Activated CD4-positive, alpha-beta T cell treated with anti-CD3 and anti-CD28 coated beads for 4 hours (primary cell): ENCODE results near the gene LRRC39.
"Not testable (repeated sequence)": the region's sequence is repeated elsewhere in the genome, so short reads cannot be mapped to it uniquely, and the experiment has no call there.

Experiments used
- DNase-seq, 2 donors: peaks; one replicate each; pipeline ENCODE4 v3.0.0-alpha.2; 2020

The LRRC39 gene

DNA sequence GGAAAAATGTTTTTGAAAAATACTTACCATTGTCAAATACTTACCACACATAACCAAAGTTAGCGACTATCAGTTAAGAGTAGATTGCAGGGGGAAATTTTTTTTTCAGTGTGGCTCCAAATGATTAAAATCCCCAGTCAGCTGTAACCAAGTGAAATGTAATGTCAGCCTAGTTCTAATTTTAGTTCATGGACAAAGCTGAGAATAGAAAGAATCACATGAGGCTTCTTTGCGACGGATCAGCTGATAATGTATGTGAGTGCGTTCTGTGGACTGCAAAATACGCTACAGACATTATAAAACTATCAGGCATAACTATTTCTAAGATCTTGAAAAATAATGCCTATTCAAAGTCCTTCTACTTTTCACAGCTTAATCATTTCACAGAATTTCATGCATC is at the start of gene LRRC39:
LRRC39 (minus strand) TSS at position 166 of the 400 bp plus-strand sequence. CDS start 9,740 bp downstream, outside the sequence.
- DNase-seq, result no peak

DNA sequence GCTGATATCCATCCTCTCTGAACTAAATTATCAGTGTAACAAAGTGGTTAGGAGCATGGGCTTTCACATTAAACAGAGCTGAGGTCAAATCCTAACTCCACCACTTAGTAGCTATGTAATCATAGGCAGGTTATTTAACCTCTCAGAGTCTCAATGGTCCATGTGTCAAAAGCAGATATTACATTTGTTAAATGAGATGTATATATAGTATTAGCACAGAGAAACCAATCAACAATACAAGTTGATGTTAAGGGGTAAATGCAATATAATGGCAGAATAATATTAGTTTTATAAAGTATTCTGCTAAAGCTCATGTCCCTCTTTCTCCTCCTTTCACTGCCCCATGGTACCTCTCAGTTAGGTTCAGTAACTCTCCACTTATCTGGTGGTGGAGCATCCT is 44.4 kb upstream of the LRRC39 start:
- no peak for DNase-seq

DNA sequence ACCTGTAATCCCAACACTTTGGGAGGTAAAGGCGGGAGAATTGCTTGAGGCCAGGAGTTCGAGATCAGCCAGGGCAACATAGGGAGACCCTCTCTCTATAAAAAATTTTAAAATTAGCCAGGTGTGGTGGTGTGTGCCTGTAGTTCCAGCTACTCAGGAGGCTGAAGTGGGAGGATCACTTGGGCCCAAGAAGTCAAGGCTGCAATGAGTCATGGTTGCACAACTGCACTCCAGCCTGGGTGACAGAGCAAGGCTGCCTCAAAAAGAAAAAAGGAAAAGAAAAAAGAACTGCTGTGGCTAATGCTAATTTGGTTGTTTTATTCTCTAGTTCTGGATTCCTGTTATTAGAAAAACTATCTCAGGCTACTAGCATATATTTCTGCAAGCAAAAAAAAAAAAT is 41.8 kb upstream of the LRRC39 start:
- no peak for DNase-seq

DNA sequence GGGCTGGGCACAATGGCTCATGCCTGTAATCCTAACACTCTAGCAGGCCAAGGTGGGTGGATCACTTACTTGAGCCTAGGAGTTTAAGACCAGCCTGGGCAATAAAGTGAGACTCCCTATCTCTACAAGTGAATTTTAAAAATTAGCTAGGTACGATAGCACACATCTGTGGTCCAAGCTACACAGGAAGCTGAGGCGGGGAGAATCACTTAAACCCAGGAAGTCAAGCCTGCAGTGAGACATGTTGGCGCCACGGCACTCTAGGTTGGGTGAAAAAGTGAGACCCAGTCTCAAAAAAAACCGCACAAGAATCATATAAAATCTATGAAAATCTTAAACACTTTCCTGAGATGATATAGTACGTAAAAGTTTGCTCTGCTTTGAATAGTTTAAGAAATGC is 41.4 kb upstream of the LRRC39 start:
- no peak for DNase-seq

DNA sequence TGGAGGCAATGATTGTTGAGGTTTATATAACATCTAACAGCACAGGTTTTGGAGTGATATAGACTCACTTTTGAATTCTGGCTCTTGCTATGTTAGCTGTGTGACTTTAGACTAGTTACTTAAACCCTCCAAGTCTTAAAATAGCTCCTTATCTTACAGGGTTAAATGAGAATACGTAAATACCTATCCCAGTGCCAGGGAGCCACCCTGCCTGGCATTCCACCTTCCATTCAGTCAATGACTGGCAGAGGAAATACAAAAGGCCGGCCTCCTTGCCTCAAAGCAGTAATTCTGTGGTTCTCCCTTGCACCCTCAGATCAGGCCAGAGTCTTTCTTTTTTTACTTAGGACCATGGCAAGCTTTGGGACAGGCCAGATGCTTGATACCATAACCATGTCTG is 39.8 kb upstream of the LRRC39 start:
- DNase-seq, result no peak

DNA sequence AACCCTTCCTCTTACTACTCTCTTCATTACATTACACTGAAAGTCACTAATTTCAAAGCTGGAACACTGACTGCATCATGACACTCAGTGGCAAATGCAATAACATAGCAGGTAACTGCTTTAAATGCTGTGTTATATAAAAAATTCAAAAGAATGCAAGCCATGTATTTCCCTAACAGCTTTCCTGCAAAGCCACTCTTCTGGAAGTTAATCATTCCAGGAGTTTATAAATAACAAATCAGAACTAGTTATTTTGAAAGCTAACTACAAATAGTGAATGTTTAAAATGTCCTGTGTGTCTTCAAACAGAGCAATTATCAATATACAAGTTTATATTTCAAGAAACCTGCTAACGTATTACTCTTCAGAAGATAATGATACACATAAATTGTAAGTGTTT is 37.0 kb upstream of the LRRC39 start:
- DNase-seq, result no peak

DNA sequence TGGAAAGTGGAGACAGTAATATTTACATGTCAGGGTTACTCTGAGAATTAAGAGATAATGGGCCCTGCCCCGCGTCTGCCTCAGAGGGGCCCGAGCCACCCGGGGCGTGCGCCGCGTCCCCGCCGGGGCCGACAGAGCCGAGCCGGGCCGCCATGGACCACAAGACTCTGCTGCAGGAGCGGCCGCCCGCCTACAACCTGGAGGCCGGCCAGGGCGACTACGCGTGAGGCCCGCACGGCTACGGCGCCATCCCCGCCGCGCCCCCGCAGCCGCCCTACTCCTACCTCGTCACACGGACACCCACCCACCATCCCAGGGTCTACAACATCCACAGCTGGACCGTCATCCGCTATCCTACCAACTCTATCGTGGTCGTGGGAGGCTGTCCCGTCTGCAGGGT is 35.1 kb upstream of the LRRC39 start:
- DNase-seq, result no peak

DNA sequence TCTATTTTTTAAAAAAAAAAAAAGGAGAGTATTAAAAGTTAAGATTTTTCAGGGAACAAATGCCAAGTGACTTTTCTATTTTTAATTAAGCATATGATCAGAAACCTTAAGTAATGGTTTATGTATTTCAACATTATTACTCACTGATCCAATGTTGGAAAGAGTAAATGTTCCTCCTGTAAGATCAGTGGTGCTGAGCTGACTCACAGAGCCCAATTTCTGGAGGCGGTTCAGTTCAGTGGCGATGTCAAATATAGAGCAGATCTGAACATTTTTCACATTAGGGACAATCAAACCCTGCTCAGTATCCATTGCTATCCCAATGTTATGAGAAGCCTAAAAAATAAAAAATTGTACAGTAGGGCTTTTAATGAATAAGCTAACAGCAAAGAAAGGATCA is 28.2 kb upstream of the LRRC39 start:
- DNase-seq, result no peak

DNA sequence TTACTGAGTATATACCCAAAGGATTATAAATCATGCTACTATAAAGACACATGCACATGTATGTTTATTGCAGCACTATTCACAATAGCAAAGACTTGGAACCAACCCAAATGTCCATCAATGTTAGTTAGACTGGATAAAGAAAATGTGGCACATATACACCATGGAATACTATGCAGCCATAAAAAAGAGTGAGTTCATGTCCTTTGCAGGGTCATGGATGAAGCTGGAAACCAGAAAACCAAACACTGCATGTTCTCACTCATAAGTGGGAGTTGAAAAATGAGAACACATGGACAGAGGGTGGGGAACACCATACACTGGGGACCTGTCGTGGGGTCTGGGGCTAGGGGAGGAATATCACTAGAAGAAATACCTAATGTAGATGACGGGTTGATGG is 27.5 kb upstream of the LRRC39 start:
- DNase-seq, result not testable (repeated sequence)

DNA sequence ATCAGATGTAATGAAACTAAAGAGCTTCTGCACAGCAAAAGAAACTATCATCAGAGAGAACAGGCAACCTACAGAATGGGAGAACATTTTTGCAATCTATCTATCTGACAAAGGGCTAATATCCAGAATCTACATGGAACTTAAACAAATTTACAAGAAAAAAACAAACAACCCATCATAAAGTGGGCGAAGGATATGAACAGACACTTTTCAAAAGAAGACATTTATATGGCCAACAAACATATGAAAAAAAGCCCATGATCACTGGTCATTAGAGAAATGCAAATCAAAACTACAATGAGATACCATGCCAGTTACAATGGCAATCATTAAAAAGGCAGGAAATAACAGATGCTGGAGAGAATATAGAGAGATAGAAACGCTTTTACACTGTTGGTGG is 27.0 kb upstream of the LRRC39 start:
- DNase-seq, result not testable (repeated sequence)

DNA sequence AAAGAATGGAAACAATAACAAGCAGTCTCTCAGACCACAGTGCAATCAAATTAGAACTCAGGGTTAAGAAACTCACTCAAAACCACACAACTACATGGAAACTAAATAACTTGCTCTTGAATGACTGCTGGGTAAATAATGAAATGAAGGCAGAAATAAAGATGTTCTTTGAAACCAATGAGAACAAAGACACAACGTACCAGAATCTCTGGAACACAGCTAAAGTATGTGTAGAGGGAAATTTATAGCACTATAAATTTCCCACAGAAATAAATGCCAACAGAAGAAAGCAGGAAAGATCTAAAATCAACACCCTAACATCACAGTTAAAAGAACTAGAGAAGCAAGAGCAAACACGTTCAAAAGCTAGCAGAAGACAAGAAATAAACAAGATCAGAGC is 24.6 kb upstream of the LRRC39 start:
- not testable (repeated sequence) for DNase-seq

DNA sequence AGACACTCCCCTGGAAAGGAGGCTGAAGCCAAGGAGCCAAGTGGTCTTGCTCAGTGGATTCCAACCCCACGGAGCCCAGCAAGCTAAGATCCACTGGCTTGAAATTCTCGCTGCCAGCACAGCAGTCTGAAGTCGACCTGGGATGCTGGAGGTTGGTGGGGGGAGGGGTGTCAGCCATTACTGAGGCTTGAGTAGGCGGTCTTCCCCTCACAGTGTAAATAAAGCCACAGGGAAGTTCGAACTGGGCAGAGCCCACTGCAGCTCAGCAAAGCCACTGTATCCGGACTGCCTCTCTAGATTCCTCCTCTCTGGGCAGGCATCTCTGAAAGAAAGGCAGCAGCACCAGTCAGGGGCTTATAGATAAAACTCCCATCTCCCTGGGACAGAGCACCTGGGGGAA is 22.0 kb upstream of the LRRC39 start:
- DNase-seq, result not testable (repeated sequence)

DNA sequence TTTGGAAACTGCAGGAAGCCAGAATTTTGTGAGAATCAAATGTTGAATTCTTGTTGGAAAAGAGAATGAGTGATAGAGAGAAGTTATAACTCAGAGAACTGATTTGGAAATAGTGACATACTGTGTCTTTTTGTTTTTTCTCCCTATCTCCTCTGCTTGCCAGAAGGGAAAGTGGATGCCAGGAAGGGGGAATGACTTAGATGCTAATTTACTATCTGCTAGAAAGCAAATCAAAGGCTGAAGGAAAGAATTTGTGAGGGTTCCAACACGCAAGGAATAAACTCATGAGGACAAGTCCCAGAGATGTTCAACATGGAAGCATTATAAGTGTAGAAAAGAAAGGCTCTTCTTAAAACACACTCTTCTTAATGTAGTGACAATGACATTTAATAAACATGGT is 20.5 kb upstream of the LRRC39 start:
- DNase-seq, result no peak

DNA sequence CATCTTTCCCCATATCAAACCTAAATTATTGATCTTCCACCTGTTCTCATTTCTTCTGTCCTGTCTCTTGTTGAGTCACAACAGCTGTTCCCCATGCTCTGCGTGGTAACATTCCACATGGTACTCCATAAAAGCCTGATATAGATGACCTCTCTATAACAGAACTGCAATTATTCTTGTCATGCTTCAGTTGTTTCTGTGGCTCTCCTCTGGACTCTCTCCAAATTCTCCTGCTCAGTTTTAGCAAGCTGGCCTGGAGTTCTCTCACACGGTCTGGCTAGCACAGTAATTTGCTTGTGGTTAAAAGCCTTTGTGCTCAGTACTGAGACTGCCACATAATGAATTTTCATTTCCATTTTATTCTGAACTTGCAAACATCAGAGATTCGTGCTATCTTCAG is 10.6 kb upstream of the LRRC39 start:
- no peak for DNase-seq

DNA sequence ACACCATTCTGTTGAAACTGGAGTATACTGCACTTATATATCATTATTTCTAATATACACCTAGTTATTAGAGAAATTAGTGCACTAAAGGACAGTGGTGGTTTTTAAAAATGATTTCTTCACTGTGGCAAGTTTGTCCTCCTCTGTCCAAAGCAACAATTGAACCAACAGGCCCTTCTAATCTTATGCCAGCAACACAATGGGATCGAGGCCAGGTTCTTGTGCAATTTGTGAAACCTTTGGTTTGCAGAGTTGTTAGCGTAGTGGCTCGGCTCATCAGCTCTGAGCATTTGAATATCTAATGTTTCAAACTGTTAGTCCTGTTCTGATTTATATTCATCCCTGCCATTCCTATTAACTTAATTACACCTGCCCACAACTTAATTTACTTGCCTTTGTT is 9.9 kb upstream of the LRRC39 start:
- no peak for DNase-seq

DNA sequence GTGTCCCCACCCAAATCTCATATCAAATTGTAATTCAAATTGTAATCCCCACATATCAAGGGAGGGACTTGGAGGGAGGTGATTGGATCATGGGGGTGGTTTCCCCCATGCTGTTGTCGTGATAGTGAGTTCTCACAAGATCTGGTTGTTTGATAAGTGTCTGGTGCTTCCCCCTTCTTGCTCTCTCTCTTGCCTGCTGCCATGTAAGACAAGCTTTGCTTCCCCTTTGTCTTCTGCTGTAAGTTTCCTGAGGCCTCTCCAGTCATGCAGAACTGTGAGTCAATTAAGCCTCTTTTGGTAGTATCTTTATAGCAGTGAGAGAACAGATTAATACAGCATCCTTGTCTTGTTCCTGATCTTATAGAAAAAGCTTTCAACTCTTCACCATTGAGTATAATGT is 6.5 kb upstream of the LRRC39 start:
- no peak for DNase-seq

DNA sequence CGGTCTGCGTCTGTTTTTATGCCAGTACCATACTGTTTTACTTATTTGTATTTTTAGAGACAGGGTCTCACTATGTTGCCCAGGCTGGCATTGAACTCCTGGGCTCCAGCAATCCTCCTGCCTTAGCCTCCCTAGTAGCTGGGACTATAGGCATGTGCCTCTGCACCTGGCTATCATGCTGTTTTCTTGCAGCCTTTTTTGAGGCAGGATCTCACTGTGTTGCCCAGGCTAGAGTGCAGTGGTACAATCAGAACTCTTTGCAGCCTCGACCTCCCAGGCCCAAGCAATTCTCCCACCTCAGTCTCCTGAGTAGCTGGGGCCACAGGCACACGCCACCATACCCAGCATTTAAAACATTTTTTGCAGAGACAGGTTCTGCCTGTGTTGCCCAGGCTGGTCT is 5.3 kb upstream of the LRRC39 start:
- no peak for DNase-seq

DNA sequence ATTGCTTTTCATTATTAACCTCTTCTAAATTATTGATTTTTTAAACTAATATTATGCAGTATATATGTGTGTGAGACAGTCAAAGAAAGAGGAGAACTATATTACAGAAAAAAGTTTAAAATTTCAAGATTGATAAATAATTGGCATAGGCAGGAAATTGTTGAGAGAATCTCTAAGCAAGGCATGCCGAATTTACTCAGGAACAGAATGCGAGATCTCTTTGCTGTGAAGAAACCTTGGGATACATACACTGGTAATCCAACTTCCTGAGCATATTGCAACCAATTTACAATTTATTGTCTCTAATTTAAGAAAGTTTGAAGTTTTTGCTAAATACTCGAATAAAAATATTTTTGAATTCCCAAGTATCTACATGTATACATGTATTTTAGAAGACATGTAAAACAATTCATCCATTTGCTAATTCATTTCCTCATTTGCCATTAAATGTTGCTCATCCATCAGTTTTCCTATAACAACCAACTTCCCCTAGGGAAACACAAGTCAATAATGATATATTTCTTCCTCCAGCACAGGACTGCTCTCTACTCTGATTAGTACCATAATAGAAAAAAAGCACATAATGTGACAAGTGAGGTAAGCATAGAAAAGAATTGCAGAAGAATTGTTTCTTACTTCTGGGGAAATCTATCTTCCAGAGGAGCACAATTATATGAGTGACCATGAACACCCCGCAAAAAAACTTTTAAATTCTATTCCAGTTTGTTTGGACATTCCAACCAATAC is 588 bp downstream of the LRRC39 start:
- no peak for DNase-seq

DNA sequence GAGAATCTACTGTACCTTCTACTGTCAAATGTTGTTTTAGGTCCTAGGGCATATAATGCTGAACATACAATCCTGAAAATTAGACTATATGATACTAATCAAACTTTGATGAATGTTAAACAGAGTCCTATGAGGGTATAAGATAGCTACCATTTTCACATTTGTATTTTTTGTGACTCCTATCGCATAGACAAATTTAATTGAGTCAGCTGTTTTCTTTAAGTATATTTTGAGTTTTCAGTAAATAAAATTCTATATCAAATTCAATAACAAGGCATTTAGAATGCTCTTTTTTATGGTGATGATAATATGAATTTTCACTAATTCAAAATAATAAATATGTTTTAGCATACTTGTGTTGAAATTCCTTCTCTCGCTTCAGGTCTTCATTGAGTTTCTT is 10.0 kb downstream of the LRRC39 start:
- no peak for DNase-seq

DNA sequence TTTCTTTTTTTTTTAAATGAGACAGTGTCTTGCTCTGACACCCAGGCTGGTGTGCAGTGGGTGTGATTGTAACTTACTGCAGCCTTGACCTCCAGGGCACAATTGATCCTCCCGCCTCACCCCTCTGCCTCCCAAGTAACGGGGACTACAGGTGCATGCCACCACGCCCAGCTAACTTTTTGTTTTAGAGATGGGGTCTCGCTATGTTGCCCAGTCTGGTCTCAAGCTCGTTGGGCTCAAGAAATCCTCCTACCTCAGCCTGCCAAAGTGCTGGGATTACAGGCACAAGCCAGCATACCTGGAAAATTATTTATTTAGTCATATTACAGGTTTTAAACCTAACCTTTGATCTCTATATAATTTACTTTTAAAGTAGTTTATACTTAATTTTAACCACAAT is 13.4 kb downstream of the LRRC39 start:
- no peak for DNase-seq

DNA sequence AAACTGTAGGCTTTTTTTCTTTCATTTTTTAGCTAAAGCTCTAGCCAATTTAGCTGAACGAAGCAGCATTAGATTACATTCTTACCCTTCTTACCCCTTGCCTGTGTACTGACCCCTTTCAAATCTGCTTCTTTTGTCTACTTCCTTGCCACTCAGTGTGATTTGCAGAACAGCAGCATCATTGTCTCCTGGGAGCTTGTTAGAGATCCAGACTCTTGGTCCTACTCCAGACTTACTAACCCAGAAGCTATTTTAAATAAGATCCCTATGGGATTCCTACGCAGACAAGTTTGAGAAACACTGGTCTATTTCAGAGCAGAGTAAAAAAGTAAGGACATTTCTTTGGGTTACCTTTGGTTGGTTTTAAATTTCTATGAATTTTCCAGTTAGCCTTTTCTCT is 13.8 kb downstream of the LRRC39 start:
- no peak for DNase-seq

DNA sequence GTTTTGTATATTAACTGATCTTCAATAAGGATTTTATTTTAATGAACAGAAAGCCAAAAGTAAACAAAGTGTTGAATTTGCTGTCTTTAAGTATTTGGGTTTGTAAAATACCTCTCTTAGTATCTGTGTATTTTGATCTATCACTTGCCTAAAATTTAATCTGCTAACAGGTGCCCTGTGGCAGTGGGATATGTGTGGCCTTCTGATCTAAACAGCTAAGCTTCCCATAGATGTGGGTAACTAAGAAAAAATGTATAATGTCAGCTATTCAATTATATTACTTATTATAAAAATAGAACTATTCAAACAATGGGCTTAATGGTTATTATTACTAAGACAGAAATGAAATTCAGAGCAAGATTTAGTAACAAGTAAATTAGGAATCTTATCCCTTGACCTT is 15.2 kb downstream of the LRRC39 start:
- DNase-seq, result no peak

DNA sequence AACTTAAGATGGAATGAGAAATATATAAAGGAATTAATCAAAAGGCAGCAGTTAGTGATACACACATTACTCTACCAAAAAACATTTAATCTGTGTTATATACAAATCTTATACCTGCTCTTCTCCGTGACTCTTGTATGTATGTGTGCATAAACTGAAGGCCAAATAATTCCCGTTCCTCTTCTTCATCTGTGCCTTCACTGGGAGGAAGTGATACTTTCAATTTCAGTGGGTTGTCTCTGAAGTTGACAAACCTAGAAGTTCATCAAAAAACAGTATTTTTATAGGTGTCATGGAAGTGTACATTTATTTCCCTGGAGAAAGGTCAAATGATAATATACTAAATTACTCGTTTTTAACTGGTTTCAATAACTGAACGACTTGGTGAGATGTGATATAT is 25.8 kb downstream of the LRRC39 start:
- DNase-seq, result no peak

DNA sequence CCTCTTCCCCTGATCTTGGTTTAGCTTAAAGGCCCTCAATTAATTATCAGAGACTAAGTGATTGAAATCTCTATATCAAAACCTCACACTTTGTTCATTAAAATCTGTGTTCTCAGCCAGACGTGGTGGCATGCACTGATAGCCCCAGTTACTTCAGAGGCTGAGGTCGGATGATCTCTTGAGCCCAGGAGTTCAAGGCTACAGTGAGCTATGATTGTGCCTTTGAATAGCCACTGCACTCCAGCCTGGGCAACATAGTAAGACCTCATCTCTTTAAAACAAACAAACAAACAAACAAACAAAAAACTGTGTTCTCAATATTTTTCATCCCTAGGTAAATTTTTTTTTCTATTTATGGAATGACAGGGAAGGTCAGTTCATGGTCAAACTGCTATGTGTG is 26.4 kb downstream of the LRRC39 start:
- no peak for DNase-seq

DNA sequence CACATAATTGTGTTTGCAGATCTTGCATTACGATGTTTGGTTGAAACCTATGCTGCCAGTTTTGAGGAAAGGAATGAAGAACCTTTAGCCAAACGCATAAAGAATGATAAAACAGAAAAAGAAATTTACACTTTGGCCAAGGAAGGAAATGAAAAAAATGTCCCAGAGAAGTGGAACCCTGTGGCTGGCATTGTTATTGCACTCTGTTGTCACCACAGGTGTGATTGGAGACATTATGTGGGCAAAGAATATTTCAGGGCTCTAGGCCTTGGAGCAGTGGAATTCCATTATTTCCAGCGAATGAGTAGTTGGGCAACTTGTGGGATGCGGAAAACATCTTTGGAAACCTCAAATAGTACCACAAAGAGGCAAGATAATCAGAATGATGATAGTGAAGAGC is 30.2 kb downstream of the LRRC39 start:
- DNase-seq, result no peak

DNA sequence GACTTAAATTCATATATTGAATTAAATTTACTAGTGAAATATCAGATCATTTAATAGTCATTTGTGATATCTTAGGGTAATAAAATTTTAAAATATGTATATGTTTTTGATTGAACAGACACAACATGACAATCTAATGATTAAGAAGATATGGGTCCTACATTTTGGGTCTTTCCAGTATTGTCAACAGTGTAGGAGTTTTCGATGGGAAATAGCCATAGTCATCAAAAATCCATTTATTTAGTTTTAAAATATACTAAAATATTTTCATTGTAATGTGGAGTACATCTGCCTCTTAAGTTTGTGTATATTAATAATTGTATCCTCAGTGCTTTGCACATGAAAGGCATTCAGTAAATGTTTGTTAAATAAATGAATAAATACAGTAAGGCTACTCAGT is 31.1 kb downstream of the LRRC39 start:
- no peak for DNase-seq
